ENCODE results near the gene LRP5.
"Not testable (repeated sequence)": the region's sequence is repeated elsewhere in the genome, so short reads cannot be mapped to it uniquely, and the experiment has no call there.

LRP5 gene

GRCh38 chr11:68449951-68450350, 137.6 kb downstream of the LRP5 start:
- no peak for DNase-seq

GRCh38 chr11:68450711-68451110, 138.3 kb downstream of the LRP5 start:
- DNase-seq, result no peak

GRCh38 chr11:68454767-68455166, 142.4 kb downstream of the LRP5 start:
- no peak for DNase-seq

GRCh38 chr11:68455485-68455884, 143.1 kb downstream of the LRP5 start:
- no peak for DNase-seq

GRCh38 chr11:68457216-68457897, 145.0 kb downstream of the LRP5 start:
- DNase-seq, result no peak

- DNase-seq, result no peak
These were observed 145.5 kb downstream of the LRP5 start for GRCh38 chr11:68457898-68458249.

- DNase-seq, result not testable (repeated sequence)
These were observed 145.9 kb downstream of the LRP5 start for GRCh38 chr11:68458340-68458739.

GRCh38 chr11:68459886-68460740, 147.7 kb downstream of the LRP5 start:
- peak; percentile 96 for DNase-seq

- no peak for DNase-seq
These were observed 148.6 kb downstream of the LRP5 start, which contains the start of gene PPP6R3 for GRCh38 chr11:68460741-68461574. Gene PPP6R3, plus strand, starts transcription at chr11:68460752. Its CDS starts 76,913 bp downstream, at chr11:68537665.

GRCh38 chr11:68461575-68461917, 149.2 kb downstream of the LRP5 start:
- DNase-seq, result no peak

GRCh38 chr11:68463714-68464113, 151.3 kb downstream of the LRP5 start:
- no peak for DNase-seq

- DNase-seq, result no peak
These were observed 154.9 kb downstream of the LRP5 start for GRCh38 chr11:68467201-68467834.

GRCh38 chr11:68468217-68468828, 155.9 kb downstream of the LRP5 start:
- no peak for DNase-seq

GRCh38 chr11:68469122-68469521, 156.7 kb downstream of the LRP5 start:
- DNase-seq, result no peak

GRCh38 chr11:68469642-68470041, 157.3 kb downstream of the LRP5 start:
- no peak for DNase-seq

GRCh38 chr11:68470304-68470811, 158.0 kb downstream of the LRP5 start:
- no peak for DNase-seq

GRCh38 chr11:68471360-68472340, 159.3 kb downstream of the LRP5 start:
- DNase-seq, result peak; percentile 56

- no peak for DNase-seq
These were observed 160.4 kb downstream of the LRP5 start for GRCh38 chr11:68472778-68473177.

- no peak for DNase-seq
These were observed 161.3 kb downstream of the LRP5 start for GRCh38 chr11:68473693-68474092.

GRCh38 chr11:68475626-68476025, 163.2 kb downstream of the LRP5 start:
- DNase-seq, result not testable (repeated sequence)

GRCh38 chr11:68479390-68479789, 167.0 kb downstream of the LRP5 start:
- no peak for DNase-seq

Data from stimulated activated CD4-positive, alpha-beta T cell treated with anti-CD3 and anti-CD28 coated beads, Interleukin-4, amount 100 ng/mL, for 24 hours (primary cell).